Colonic mucosa (tissue), 4 donors: ENCODE data around the gene ANKRD36. TPM values are rescaled to one million over a fixed set of nuclear protein-coding genes. Genes with fewer than 3 reads are reported as not detected.
"Not testable (repeated sequence)": the region's sequence is repeated elsewhere in the genome, so short reads cannot be mapped to it uniquely, and the experiment has no call there.

Experiments used
- DNase-seq: peaks from one replicate; pipeline ENCODE4 v3.0.0-alpha.2; 2020
- H3K27ac ChIP-seq: fragments of 200-600 bp; one replicate; pipeline ENCODE4 v1.8.0; 2021
- H3K27me3 ChIP-seq: fragments of 200-600 bp; one replicate; pipeline ENCODE4 v1.8.0; 2021
- H3K36me3 ChIP-seq: fragments of 200-600 bp; one replicate; pipeline ENCODE4 v1.8.0; 2021
- H3K4me1 ChIP-seq: fragments of 200-600 bp; one replicate; pipeline ENCODE4 v1.8.0; 2021; ENCODE audit warnings: mild to moderate bottlenecking
- H3K4me3 ChIP-seq: fragments of 200-600 bp; one replicate; pipeline ENCODE4 v1.8.0; 2021
- H3K9ac ChIP-seq, 2 donors: one replicate each; pipeline ENCODE4 v1.7.0; 2013; ENCODE audit warnings: control low read depth in 2 of 2, low read depth in 2 of 2, low read length in 2 of 2
- H3K9me3 ChIP-seq: fragments of 200-600 bp; one replicate; pipeline ENCODE4 v1.8.0; 2021
- intact Hi-C: fragments of 100-400 bp; cut with DNase I; formaldehyde crosslinking; loops from one replicate; pipeline ENCODE4 v1.14.1; 2022
- total RNA-seq, 2 donors: library from RNA; stranded (reverse); fragmentation: NEBNext Ultra II Directional in 1 of 2; extraction: Animal tissue kit (Norgen Biotek cat#: 25700) in 1 of 2; gene quantifications; one replicate each; pipeline ENCODE4 v1.2.1, GENCODE V29; 2021
- donor health status: healthy.
- donor health status: DM: no; HTN: no; CAD: no.
- donor health status: DM: no; HTN: no; CAD: no.

The ANKRD36 gene
- total RNA-seq, 2 donors from 2014 or later, result 16.6 to 22.1 TPM

GRCh38 chr2:97293687-97294086 lies 180.7 kb downstream of the ANKRD36 start:
- H3K4me3 ChIP-seq, H3K27ac ChIP-seq, H3K4me1 ChIP-seq, H3K9ac ChIP-seq, DNase-seq, intact Hi-C loops, H3K36me3 ChIP-seq, H3K27me3 ChIP-seq, H3K9me3 ChIP-seq: not testable (repeated sequence)

Other genes starting within 250 kb of the ANKRD36 start
- gene SEMA4C, start 243.1 kb upstream of the ANKRD36 start, total RNA-seq, result 10 to 100 TPM; 13.0 to 17.2 TPM
- under 1 TPM in 1 of 2 donors, not detected in 1; 0.84 TPM for gene FAM178B, start 126.6 kb upstream of the ANKRD36 start, total RNA-seq
- 1 to 10 TPM; 5.0 to 6.2 TPM for gene FAHD2B, start 18.3 kb upstream of the ANKRD36 start, total RNA-seq